HepG2 (cell line): ENCODE measurements around the gene TOMM40L. TPM values are rescaled to one million over a fixed set of nuclear protein-coding genes. Genes with fewer than 3 reads are reported as not detected.
A peak's percentile ranks its signal among the peaks of the same experiment; 100 is the strongest.

ENCODE experiments used
- ATAC-seq: fragments of 200-7000 bp; cut with Tn5 transposase; 3 replicates; pipeline ENCODE4 v1.9.1; 2020; ENCODE audit warnings: mild to moderate bottlenecking, moderate library complexity
- BruUV-seq: library from RNA; stranded (reverse); fragments of 400-500 nt; replicated peaks from 2 replicates; lab custom pipeline; 2021; lab: Mats Ljungman, UMichigan
- CTCF ChIA-PET: fragments of 300-600 bp; formaldehyde crosslinking; extraction: SDS; loops from one replicate; lab custom pipeline; 2021; ENCODE audit warnings: low total read pairs, inconsistent platforms, low intra/inter-chr PET ratio; lab: Yijun Ruan, JAX
- POLR2A ChIA-PET: fragments of 350-600 bp; sonication (Branson Sonifier 250); formaldehyde crosslinking; loops from one replicate; lab custom pipeline; 2020; ENCODE audit warnings: antibody characterized with exemption, inconsistent platforms; lab: Yijun Ruan, JAX
- DNase-seq: peaks from one replicate; pipeline ENCODE4 v3.0.0-alpha.2; 2015; ENCODE audit warnings: low spot score
- FAIRE-seq: peaks from 3 replicates; lab custom pipeline; 2011; peaks lifted over from hg19 to GRCh38; lab: Jason Lieb, UNC
- H2AFZ ChIP-seq: one replicate; pipeline ENCODE4 v1.6.1; 2011; ENCODE audit warnings: low read length, inconsistent platforms
- H3K27ac ChIP-seq: fragments of 300-600 bp; 3 replicates; pipeline ENCODE4 v1.8.0; 2011; ENCODE audit warnings: mixed run types, mild to moderate bottlenecking, mixed read lengths, low read length, inconsistent platforms; ENCODE audit not compliant: insufficient read depth; ENCODE audit errors: extremely low read length
- H3K27me3 ChIP-seq, 2 experiments: fragments of 200-600 bp in 1 of 2; 2 replicates in 1 of 2; 3 replicates in 1 of 2; pipeline versions ENCODE4 v1.6.0 to v1.8.0; 2011; ENCODE audit warnings: low read length in 2 of 2, mild to moderate bottlenecking in 2 of 2, moderate library complexity in 2 of 2, inconsistent platforms in 1 of 2; ENCODE audit not compliant: insufficient read depth in 2 of 2, control insufficient read depth in 1 of 2
- H3K36me3 ChIP-seq, 2 experiments: fragments of 200-600 bp in 1 of 2; replicated peaks in 1 of 2; 2 replicates in 1 of 2; 3 replicates in 1 of 2; pipeline versions ENCODE4 v1.5.1 to v1.8.0; 2011; ENCODE audit warnings: low read length in 2 of 2, inconsistent platforms in 1 of 2; ENCODE audit not compliant: insufficient read depth in 2 of 2, control insufficient read depth in 1 of 2
- H3K4me1 ChIP-seq: 2 replicates; pipeline ENCODE4 v1.5.1; 2012; ENCODE audit warnings: low read length, inconsistent platforms; ENCODE audit not compliant: insufficient read depth
- H3K4me2 ChIP-seq: 2 replicates; pipeline ENCODE4 v1.6.0; 2011; ENCODE audit warnings: low read depth, low read length, inconsistent platforms
- H3K4me3 ChIP-seq, 3 experiments: fragments of 200-600 bp in 1 of 3; sonication (generic), shearing (Covaris generic) in 1 of 3; replicated peaks in 1 of 3; 2 replicates each; pipeline ENCODE4 v1.5.1; 2011 to 2016; ENCODE audit warnings: low read length in 3 of 3, inconsistent platforms in 2 of 3, low read depth in 2 of 3, mild to moderate bottlenecking in 2 of 3, control low read depth in 1 of 3, mixed read lengths in 1 of 3; ENCODE audit not compliant: insufficient read depth in 1 of 3
- H3K79me2 ChIP-seq: one replicate; pipeline ENCODE4 v1.6.1; 2011; ENCODE audit warnings: low read length, inconsistent platforms; ENCODE audit not compliant: insufficient read depth
- H3K9ac ChIP-seq: 2 replicates; pipeline ENCODE4 v1.6.0; 2011; ENCODE audit warnings: mild to moderate bottlenecking, low read depth, low read length, inconsistent platforms; ENCODE audit not compliant: insufficient read depth
- H3K9me3 ChIP-seq: 2 replicates; pipeline ENCODE4 v1.5.1; 2012; ENCODE audit warnings: mild to moderate bottlenecking, low read length
- H4K20me1 ChIP-seq: 2 replicates; pipeline ENCODE4 v1.6.0; 2011; ENCODE audit warnings: inconsistent platforms, mild to moderate bottlenecking, low read length, moderate library complexity; ENCODE audit not compliant: insufficient read depth
- CENPT ChIP-seq: sonication (generic); formaldehyde crosslinking; IDR thresholded peaks from 2 replicates; pipeline ENCODE4 v1.8.0; 2022; ENCODE audit warnings: low read depth, mild to moderate bottlenecking, moderate library complexity, missing genetic modification reagents
- HDAC2 ChIP-seq: sonication (generic); formaldehyde crosslinking; IDR thresholded peaks from 2 replicates; pipeline ENCODE4 v1.4.0; 2020; ENCODE audit warnings: missing genetic modification reagents
- HOXA9 ChIP-seq: sonication (generic); formaldehyde crosslinking; IDR thresholded peaks from 2 replicates; pipeline ENCODE4 v1.8.1; 2022; ENCODE audit warnings: missing genetic modification reagents, mild to moderate bottlenecking, moderate library complexity, borderline replicate concordance
- MAFK ChIP-seq, 2 experiments: IDR thresholded peaks in 1 of 2; conservative IDR thresholded peaks in 1 of 2; 2 replicates each; pipeline ENCODE4 v1.6.1; 2011; ENCODE audit warnings: improper control_type of control experiment in 2 of 2, low read length in 2 of 2
- MLLT10 ChIP-seq: sonication (generic); formaldehyde crosslinking; IDR thresholded peaks from 2 replicates; pipeline ENCODE4 v1.4.0; 2020; ENCODE audit warnings: missing genetic modification reagents
- NCOA5 ChIP-seq: sonication (generic); formaldehyde crosslinking; IDR thresholded peaks from 2 replicates; pipeline ENCODE4 v1.4.0; 2020; ENCODE audit warnings: missing genetic modification reagents
- SP1 ChIP-seq, 2 experiments: fragments of 450-650 bp in 1 of 2; sonication (generic) in 1 of 2; formaldehyde crosslinking in 1 of 2; IDR thresholded peaks; 2 replicates each; pipeline versions ENCODE4 v1.4.0 to v1.6.1; 2016 to 2020; ENCODE audit warnings: missing genetic modification reagents in 1 of 2
- SUZ12 ChIP-seq: fragments of 150-350 bp; IDR thresholded peaks from 2 replicates; pipeline ENCODE4 v1.6.1; 2014; ENCODE audit warnings: low read depth, low read length
- TEAD2 ChIP-seq: sonication (generic); formaldehyde crosslinking; IDR thresholded peaks from 2 replicates; pipeline ENCODE4 v1.9.0; 2021; ENCODE audit warnings: missing genetic modification reagents
- THAP7 ChIP-seq: sonication (generic); formaldehyde crosslinking; IDR thresholded peaks from 2 replicates; pipeline ENCODE4 v1.8.1; 2023; ENCODE audit warnings: mild to moderate bottlenecking, missing genetic modification reagents
- TIGD3 ChIP-seq: sonication (generic); formaldehyde crosslinking; IDR thresholded peaks from 2 replicates; pipeline ENCODE4 v1.5.1; 2020; ENCODE audit warnings: mild to moderate bottlenecking, missing genetic modification reagents, borderline replicate concordance
- U2AF1 ChIP-seq: fragments of 200-400 bp; formaldehyde crosslinking; optimal IDR thresholded peaks from 2 replicates; pipeline ENCODE3; 2017; ENCODE audit warnings: mild to moderate bottlenecking, low read depth, low read length
- ZMYM3 ChIP-seq: sonication (generic); formaldehyde crosslinking; IDR thresholded peaks from 2 replicates; pipeline ENCODE4 v1.5.1; 2020; ENCODE audit warnings: mild to moderate bottlenecking, missing genetic modification reagents
- ZNF496 ChIP-seq: sonication (generic); formaldehyde crosslinking; IDR thresholded peaks from 2 replicates; pipeline ENCODE4 v1.8.1; 2023; ENCODE audit warnings: mild to moderate bottlenecking, moderate library complexity, missing genetic modification reagents; ENCODE audit not compliant: insufficient replicate concordance
- ZNF558 ChIP-seq: sonication (generic); formaldehyde crosslinking; IDR thresholded peaks from 2 replicates; pipeline ENCODE4 v1.9.0; 2022; ENCODE audit warnings: mild to moderate bottlenecking, missing genetic modification reagents, borderline replicate concordance
- ZNF607 ChIP-seq: sonication (generic); formaldehyde crosslinking; IDR thresholded peaks from 2 replicates; pipeline ENCODE4 v1.5.1; 2020; ENCODE audit warnings: missing genetic modification reagents, mild to moderate bottlenecking, borderline replicate concordance
- ZNF615 ChIP-seq: sonication (generic); formaldehyde crosslinking; IDR thresholded peaks from 2 replicates; pipeline ENCODE4 v1.5.0; 2020; ENCODE audit warnings: mild to moderate bottlenecking, missing genetic modification reagents, borderline replicate concordance
- ZNF678 ChIP-seq: sonication (generic); formaldehyde crosslinking; IDR thresholded peaks from 2 replicates; pipeline ENCODE4 v1.4.0; 2020; ENCODE audit warnings: mild to moderate bottlenecking, missing genetic modification reagents
- ZNF704 ChIP-seq: sonication (generic); formaldehyde crosslinking; IDR thresholded peaks from 2 replicates; pipeline ENCODE4 v1.8.1; 2023; ENCODE audit warnings: mild to moderate bottlenecking, inconsistent platforms, moderate library complexity, missing genetic modification reagents, borderline replicate concordance
- WGBS: methylation state at CpG from one replicate; pipeline ENCODE4 v1.1.6; 2017; ENCODE audit warnings: low lambda C conversion rate; 5-methylcytosine and 5-hydroxymethylcytosine counted together
- in situ Hi-C: cut with HindIII; loops from 2 replicates; pipeline ENCODE4 v1.10.0; 2017; ENCODE audit warnings: low pct_unique_long_range_greater_than_20kb; ENCODE audit not compliant: extremely low pct_ligation_motif_present
- intact Hi-C: fragments of 100-400 bp; cut with micrococcal nuclease; formaldehyde crosslinking; loops from one replicate; pipeline ENCODE4 v1.10.0; 2022; ENCODE audit not compliant: unreplicated experiment
- polyA plus RNA-seq, 8 experiments: library from polyadenylated mRNA; depleted of rRNA in 3 of 8; stranded (reverse) in 7 of 8; unstranded in 1 of 8; fragments of >200 nt; fragmentation: Illumina TruSeq in 4 of 8; extraction: Trizol in 4 of 8; gene quantifications; 2 replicates each; pipeline versions ENCODE4 v1.2.1 to v1.2.3, GENCODE V29; 2011 to 2016; ENCODE audit warnings: low read depth in 4 of 8, missing spikeins in 1 of 8, mixed read lengths in 1 of 8; ENCODE audit not compliant: insufficient read depth in 1 of 8
- total RNA-seq, 5 experiments: library from RNA; depleted of rRNA; stranded (reverse); fragments of >200 nt; fragmentation: Illumina TruSeq; extraction: Trizol; gene quantifications; 2 replicates each; pipeline ENCODE4 v1.2.3, GENCODE V29; 2016; ENCODE audit warnings: low read depth in 1 of 5

TOMM40L gene
- total and polyA plus RNA-seq, 2 of the 13 experiments (the other 11 are each of a cell fraction or from before 2014, with no cell fraction given) = 14.1 to 26.2 TPM

GRCh38 chr1:161222175-161223019, 3.5 kb upstream of the TOMM40L start:
- H3K9ac ChIP-seq = peak overlapping the region; percentile 96
- H3K9me3 ChIP-seq = no peaks in the 10 kb centered on the region
- in situ Hi-C loops (loop anchor here (10.0 kb wide), 1 partner anchor 162 kb away; no protein-coding TSS in a partner anchor), intact Hi-C loops (no loop called here)
- no peak overlapping the region for H2AFZ ChIP-seq
- CTCF ChIA-PET = no interaction called here
- H3K4me3 ChIP-seq = peak overlapping the region; percentile 79 to 88 (median 82)
- POLR2A ChIA-PET = interaction anchor here (0.7 to 12.5 kb wide), 15 partner anchors 15 to 198 kb away, joined by 3 to 357 read pairs (median 7); partner anchors contain the start of genes ADAMTS4, DEDD, NDUFS2 and NR1I3
- peaks cover 66% of the 10 kb centered on the region for H3K4me1 ChIP-seq
- peaks cover 11% of the 10 kb centered on the region for H4K20me1 ChIP-seq
- H3K27ac ChIP-seq = peak overlapping the region; percentile 99
- peaks cover 28% of the 10 kb centered on the region for H3K79me2 ChIP-seq
- TSS peak; percentile 78 for BruUV-seq
- WGBS = 1% methylated on average over 5 of the region's 6 CpGs
- FAIRE-seq = no peak
- no peak for DNase-seq
- H3K27me3 ChIP-seq = no peaks in the 10 kb centered on the region; a peak in 1 of 5 replicates
- H3K36me3 ChIP-seq = peaks cover 1 to 11% of the 10 kb centered on the region in 2 experiments; a peak in 3 of 5 replicates
- no peak for ATAC-seq
- peak overlapping the region; percentile 87 for H3K4me2 ChIP-seq
- no peak for TF ChIP-seq SP1 (IDR thresholded peaks at IDR 0.05)
- TF ChIP-seq SP1 (CRISPR knock-in tag; IDR thresholded peaks at IDR 0.05) = no peak
- TF ChIP-seq SUZ12 = no peak
- 0 out of 2 replicates have a peak, but pooled peaks have one; percentile 8 for TF ChIP-seq ZNF615 (CRISPR knock-in tag)
- TF ChIP-seq CENPT (CRISPR knock-in tag) = no peak; the same call in 1 of the 2 replicates
- no peak for TF ChIP-seq THAP7 (CRISPR knock-in tag)
- TF ChIP-seq HDAC2 (CRISPR knock-in tag) = no peak
- peak; percentile 74; the same call in 1 of the 2 replicates for TF ChIP-seq MLLT10 (CRISPR knock-in tag)
- no peak for TF ChIP-seq ZMYM3 (CRISPR knock-in tag)
- no peak for TF ChIP-seq ZNF678 (CRISPR knock-in tag)
- no peak for TF ChIP-seq TIGD3 (CRISPR knock-in tag)
- no peak for TF ChIP-seq ZNF704
- no peak for TF ChIP-seq TEAD2 (CRISPR knock-in tag)
- no peak for TF ChIP-seq ZNF558
- no peak for TF ChIP-seq ZNF496 (CRISPR knock-in tag)
- TF ChIP-seq MAFK (conservative IDR thresholded peaks at IDR 0.05 in 1 of 2, IDR thresholded peaks at IDR 0.05 in 1 of 2; ENCODE audit: low read length in 2 of 2) = no peak
- TF ChIP-seq HOXA9 = peak; percentile 34; the same call in 1 of the 2 replicates
- no peak; the same call in none of the 2 replicates for TF ChIP-seq ZNF607 (CRISPR knock-in tag)
- TF ChIP-seq U2AF1 = no peak
- 0 out of 2 replicates have a peak, but pooled peaks have one; percentile 71 for TF ChIP-seq NCOA5 (CRISPR knock-in tag)
